ENCODE data around the gene GNE.
"Not testable (repeated sequence)": the region's sequence is repeated elsewhere in the genome, so short reads cannot be mapped to it uniquely, and the experiment has no call there.

Gene GNE

DNA sequence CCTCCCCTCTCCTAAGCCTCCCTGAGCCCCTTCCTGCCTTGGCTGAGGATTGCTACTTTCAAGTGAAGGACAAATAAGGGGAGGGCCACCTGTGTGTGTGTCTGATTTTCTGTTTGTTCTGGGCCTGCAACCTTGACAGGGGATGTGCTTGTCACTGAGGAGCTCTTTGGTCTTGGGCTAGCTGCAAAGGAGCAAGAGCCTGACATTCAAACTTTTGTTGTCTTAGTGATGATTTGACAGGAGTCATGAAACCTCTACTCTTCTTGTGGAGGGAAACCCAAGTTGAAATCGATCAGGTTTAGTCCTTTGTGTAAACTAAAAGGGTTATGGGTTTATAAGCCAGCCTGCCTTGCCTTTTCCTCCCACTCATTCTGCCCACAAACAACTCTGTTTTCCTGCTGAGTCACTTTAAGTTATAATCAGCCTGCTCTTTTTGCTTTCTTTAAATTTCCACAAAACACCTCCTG, 50.7 kb downstream of the GNE start:
- DNase-seq = no peak

- no peak for DNase-seq
Measured at GRCh38 chr9:36207016-36207415, 51.2 kb downstream of the GNE start.

GRCh38 chr9:36204906-36205547, 53.2 kb downstream of the GNE start:
- DNase-seq = no peak

GRCh38 chr9:36194326-36195000, 63.8 kb downstream of the GNE start:
- no peak for DNase-seq

DNA sequence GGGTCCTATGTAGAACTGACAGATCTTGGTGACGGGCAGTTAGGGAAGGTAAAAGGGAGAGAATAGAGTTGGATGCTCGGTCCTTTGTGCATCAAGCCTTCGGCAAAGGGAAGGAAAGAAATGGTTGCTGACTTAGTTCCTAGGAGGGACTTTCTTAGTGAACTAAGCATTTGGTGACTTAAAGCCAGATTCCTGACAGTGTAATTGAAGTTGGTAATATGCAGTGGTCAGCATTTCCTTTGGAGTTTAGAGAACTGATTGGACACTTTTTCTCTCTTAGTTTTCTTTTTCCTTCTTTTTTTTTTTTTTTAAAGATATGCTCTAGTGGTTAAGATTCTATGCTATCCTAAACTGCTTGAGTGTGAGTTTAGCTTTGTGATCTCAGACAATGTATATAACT, 65.2 kb downstream of the GNE start:
- DNase-seq = no peak

DNA sequence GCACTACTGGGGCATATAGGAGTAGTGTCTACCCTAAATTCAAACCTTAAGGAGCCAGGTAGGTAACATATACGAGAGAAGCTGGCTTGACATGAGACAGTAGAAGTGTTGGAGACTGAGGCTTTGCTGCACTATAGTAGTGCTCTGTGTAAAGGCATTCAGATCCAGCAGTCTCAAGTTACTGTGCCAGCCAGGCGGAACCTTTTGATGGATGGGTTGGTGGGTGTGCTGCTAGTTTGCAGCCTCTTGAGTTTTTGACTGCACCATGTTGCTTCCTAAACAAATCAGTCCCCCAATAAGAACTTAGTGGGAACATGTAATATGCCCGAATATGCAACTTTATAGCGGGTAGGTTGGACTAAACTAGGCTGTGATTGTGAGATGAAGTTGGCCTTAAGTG, 66.1 kb downstream of the GNE start:
- DNase-seq = no peak

- no peak for DNase-seq
Measured at GRCh38 chr9:36191686-36192085, 66.6 kb downstream of the GNE start.

DNA sequence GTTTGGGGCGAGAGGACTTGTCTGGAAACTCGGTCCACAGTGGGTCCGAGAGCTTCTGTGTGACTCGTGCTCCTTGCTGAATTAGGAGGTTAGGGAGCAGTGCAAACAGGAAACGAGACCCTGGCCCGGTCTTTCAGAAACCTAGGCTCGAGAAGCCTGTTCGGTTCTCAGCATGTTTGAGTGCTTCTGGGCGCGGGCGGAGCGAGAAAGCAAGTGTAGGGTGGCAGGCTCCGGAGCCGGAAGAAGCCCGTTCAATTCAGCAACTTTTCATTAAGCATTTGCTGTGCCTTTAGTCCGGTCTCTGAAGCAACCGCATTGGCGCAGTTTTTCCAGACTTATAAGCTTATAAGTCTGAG, 67.0 kb downstream of the GNE start:
- DNase-seq = no peak

DNA sequence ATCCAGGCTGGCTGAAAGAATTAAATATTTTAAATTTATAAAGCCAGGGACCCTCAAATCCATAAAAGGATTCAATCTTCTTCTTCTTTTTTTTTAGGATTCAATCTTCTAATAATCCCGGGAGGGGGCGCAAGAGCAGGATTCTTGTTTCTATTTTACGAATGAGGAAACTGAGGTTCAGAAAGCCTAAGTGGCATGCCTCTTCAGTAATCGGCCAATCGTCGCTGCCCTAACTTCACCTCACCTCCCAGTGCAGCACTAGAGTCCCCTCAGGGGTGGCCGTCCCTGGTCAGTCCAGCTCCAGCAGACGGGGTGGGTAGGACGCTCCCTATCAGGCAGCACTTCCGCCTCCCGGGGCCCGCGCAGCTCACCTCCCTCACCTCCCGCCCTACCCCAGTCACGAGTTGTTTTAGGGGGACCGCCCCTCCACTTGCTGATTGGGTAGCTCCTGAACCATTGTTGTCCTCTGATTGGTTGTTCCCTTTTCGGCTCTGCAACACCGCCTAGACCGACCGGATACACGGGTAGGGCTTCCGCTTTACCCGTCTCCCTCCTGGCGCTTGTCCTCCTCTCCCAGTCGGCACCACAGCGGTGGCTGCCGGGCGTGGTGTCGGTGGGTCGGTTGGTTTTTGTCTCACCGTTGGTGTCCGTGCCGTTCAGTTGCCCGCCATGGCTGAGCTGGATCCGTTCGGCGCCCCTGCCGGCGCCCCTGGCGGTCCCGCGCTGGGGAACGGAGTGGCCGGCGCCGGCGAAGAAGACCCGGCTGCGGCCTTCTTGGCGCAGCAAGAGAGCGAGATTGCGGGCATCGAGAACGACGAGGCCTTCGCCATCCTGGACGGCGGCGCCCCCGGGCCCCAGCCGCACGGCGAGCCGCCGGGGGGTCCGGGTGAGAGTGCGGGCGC, 67.6 kb downstream of the GNE start, which contains the start of gene CLTA:
Gene CLTA, plus strand, starts transcription at position 534 of the 902 bp plus-strand sequence. Its CDS starts 136 bp downstream, at position 670.
- peak; percentile 97 for DNase-seq

- no peak for DNase-seq
Measured at GRCh38 chr9:36189976-36190375, 68.3 kb downstream of the GNE start.

- DNase-seq = no peak
Measured at GRCh38 chr9:36188212-36188611, 70.0 kb downstream of the GNE start.

DNA sequence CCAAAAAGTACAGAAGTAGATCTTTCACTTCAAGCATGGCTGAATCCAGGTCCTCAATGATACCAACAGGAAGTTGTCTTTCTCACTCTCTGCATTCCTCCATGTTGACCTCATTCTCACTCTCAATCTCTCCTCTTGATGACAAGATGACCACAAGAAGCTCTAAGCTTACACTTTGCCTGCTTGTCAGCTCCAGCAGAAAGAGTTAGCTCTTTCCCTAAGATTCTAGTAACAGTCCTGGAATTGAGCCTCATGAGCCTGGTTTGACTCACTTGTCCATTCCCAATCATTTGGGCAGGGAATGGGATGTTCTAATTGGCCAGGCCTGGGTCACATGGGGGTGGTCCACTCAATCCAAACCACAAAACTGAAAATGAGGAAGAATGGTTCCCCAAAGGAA, 70.8 kb downstream of the GNE start:
- no peak for DNase-seq

GRCh38 chr9:36180243-36180642, 78.0 kb downstream of the GNE start:
- not testable (repeated sequence) for DNase-seq

DNA sequence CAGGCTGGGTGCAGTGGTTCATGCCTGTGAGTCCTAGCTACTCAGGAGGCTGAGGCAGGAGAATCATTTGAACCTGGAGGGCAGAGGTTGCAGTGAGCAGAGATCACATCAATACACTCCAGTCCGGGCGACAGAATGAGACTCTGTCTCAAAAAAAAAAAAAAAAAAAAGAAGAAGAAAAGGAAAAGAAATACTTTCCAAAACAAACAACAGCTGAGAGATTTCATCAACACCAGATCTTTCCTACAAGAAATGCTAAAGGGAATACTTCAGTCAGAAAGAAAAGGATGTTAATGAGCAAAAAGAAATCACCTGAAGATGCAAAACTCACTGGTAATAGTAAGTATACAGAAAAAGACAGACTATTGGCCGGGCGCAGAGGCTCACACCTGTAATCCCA, 80.7 kb downstream of the GNE start:
- no peak for DNase-seq

DNA sequence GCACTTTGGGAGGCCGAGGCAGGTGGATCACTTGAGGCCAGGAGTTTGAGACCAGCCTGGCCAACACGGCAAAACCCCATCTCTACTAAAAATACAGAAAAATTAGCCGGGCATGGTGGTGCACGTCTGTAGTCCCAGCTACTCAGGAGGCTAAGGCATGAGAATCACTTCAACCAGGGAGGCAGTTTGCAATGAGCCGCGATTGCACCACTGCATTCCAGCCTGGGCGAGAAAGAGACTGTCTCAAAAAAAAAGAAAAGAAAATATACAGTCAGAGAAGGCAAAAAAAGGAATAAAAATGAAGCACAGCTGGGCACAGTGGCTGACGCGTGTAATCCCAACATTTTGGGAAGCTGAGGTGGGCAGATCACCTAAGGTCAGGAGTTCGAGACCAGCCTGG, 81.8 kb downstream of the GNE start:
- not testable (repeated sequence) for DNase-seq

- not testable (repeated sequence) for DNase-seq
Measured at GRCh38 chr9:36175209-36175608, 83.0 kb downstream of the GNE start.

- DNase-seq = no peak
Measured at GRCh38 chr9:36174731-36175130, 83.5 kb downstream of the GNE start.

GRCh38 chr9:36174271-36174670, 84.0 kb downstream of the GNE start:
- DNase-seq = no peak

DNA sequence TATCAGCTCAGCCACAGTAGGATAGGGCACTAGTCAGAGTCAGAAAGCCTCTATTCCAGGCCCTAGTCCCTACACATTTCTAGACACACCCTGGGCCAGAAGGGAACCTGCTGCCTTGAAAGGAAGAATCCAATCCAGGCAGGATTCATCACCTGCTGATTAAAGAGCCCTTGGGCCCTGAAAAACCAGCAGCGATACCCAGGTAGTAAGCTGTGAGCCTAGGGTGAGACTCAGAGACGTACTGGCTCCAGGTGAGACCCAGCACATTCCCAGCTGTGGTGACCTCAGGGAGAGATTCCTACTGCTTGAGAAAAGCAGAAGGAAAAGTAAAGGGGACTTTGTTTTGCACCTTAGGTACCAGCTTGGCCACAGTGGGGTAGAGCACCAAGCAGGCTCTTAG, 84.4 kb downstream of the GNE start:
- no peak for DNase-seq

DNA sequence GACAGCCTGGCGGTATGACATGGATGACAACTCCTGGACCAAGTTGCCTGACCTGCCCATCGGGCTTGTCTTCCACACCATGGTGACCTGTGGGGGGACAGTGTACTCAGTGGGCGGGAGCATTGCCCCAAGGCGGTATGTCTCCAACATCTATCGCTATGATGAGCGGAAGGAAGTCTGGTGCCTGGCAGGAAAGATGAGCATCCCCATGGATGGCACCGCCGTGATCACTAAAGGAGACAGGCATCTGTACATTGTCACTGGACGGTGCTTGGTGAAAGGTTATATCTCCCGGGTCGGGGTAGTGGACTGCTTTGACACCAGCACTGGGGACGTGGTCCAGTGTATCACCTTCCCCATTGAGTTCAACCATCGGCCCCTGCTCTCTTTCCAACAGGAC, 87.7 kb downstream of the GNE start:
- no peak for DNase-seq

- DNase-seq = no peak
Measured at GRCh38 chr9:36169708-36170107, 88.5 kb downstream of the GNE start.

DNA sequence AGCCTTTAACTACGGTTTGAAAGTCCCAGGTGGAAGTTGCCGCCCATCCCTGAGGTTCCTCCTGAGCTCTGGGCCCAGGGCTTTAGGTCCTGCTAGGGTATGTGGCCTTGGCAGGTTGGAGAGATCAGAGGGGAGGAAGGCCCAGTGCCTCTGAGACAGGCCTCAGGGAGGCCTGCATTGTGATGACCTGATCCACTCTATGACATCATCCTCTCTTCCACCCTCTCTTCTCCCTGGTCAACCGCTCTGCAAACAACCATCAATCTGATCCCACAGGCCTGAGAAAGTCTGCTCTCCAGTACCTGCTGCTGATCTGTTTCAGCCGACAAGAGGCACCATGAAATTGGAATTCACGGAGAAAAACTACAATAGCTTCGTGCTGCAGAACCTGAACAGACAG, 89.1 kb downstream of the GNE start, which contains the start of gene CCIN:
Gene CCIN, plus strand, starts transcription at position 223 of the 400 bp plus-strand sequence. Its CDS starts 115 bp downstream, at position 338.
- DNase-seq = no peak

DNA sequence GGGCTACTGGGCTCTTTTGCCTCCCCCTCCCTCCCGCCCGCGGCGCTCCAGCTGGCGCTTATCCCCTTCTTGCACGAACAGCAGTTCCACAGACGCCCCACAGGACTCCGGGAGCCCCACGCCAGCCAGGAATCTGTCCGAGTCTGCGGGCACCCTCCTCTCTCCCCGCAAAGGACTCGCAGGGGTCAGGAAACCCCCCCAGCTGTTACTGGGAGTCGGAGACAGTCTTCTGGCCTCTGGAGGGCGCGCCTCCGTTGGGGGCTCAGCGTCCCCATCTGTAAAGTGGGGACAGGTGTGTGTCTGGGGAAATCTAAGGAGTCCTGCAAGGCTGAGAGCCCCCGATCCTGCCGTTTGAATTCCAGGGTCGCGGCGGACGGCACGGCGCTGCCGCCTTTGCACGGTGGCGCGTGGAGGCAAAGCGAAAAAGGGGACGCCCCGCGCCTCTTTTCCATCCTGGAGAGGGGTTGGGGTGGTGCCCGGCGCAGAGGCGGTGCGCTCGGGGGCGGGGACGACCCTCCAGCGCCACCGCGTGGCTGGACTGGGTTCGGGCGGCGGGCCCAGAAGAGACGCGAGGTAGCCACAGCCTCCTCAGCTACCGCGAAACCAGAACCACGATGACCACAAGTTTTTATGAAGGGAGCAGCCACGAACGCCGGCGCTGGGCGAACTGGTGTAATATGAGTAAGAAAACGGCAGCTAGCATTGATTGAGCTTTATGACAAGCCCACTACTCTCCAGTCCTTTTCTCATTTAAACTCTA, 91.9 kb downstream of the GNE start:
- peak; percentile 65 for DNase-seq

Data from DMS 273 treated with DMSO at 0.1 percent for 48 hours (cell line).